Measurements from ENCODE around the gene NMUR1. TPM values are rescaled to one million over a fixed set of nuclear protein-coding genes. Genes with fewer than 3 reads are reported as not detected.

The NMUR1 gene
- total RNA-seq, 1 donor from 2014 or later, result 0.10 TPM

- Mint-ChIP-seq H3K27me3 (peaks cover 3% of the 10 kb centered on the region), H3K27ac (no peak overlapping the region), H3K4me3 (no peak overlapping the region), H3K36me3 (no peaks in the 10 kb centered on the region), H3K4me1 (ENCODE audit: unreplicated experiment) (no peaks in the 10 kb centered on the region), H3K9me3 (no peaks in the 10 kb centered on the region)
- no peak for TF ChIP-seq CTCF (conservative IDR thresholded peaks at IDR 0.05)
- no peak for DNase-seq (ENCODE audit: extremely low spot score, unreplicated experiment)
Measured at GRCh38 chr2:231476920-231477319, 53.3 kb downstream of the NMUR1 start.

DNA sequence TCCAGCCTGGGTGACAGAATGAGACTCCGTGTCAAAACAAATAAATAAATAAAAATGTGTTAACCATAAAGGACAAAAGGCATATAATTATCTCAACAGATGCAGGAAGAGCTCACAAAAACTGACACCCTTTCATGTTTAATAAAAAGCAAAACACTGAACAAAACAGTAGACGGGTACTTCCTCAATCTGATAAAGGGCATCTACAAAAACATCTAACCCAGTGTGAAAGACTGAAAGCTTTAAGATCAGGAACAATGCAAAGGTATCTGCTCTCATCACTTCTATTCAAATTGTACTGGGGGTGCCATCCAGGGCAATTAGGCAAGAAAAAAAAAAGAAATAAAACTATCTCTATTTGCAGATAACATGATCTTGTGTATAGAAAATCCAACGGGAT is 54.3 kb downstream of the NMUR1 start:
- no peaks in the 10 kb centered on the region for H3K9me3 Mint-ChIP-seq

More for the DNA sequence above, 54.3 kb downstream of the NMUR1 start:
- DNase-seq (ENCODE audit: extremely low spot score, unreplicated experiment), result no peak
- Mint-ChIP-seq H3K27me3 (peaks cover 3% of the 10 kb centered on the region), H3K27ac (no peak overlapping the region), H3K4me1 (ENCODE audit: unreplicated experiment) (no peaks in the 10 kb centered on the region), H3K4me3 (no peak overlapping the region), H3K36me3 (no peaks in the 10 kb centered on the region)
- TF ChIP-seq CTCF (conservative IDR thresholded peaks at IDR 0.05), result no peak

Other genes with a start within 250 kb of the NMUR1 start
- gene B3GNT7, start 134.7 kb downstream of the NMUR1 start, total RNA-seq (ENCODE audit: low replicate concordance), result 6.8 and 14.4 TPM in 2 replicates
- gene NCL, start 66.0 kb downstream of the NMUR1 start, total RNA-seq (ENCODE audit: low replicate concordance), result 499 and 709 TPM in 2 replicates
- not detected in 2 replicates for gene TEX44, start 62.4 kb upstream of the NMUR1 start, total RNA-seq (ENCODE audit: low replicate concordance)
- 969 and 1,228 TPM in 2 replicates for gene PTMA, start 178.1 kb upstream of the NMUR1 start, total RNA-seq (ENCODE audit: low replicate concordance)